Measurements from ENCODE around the gene OPTC.

GRCh38 chr1:203493901-203494300 is at the start of gene OPTC:
- no peak for TF ChIP-seq CTCF (IDR thresholded peaks at IDR 0.05)
- no peak for TF ChIP-seq EP300 (IDR thresholded peaks at IDR 0.05)

All from stomach (tissue), 4 donors.